Astrocyte (in vitro differentiated cells and primary cell): ENCODE results near the gene BCAN.

ENCODE experiments used
- EZH2 ChIP-seq: IDR thresholded peaks from 2 replicates; pipeline ENCODE4 v1.6.1; 2012; ENCODE audit warnings: mild to moderate bottlenecking, low read length, inconsistent platforms; ENCODE audit not compliant: insufficient read depth
- TF ChIP-seq, protein P1 (sequence below): IDR thresholded peaks from 2 replicates; pipeline ENCODE4 v1.5.1; 2011; ENCODE audit warnings: low read depth, mild to moderate bottlenecking, inconsistent platforms, low read length, moderate library complexity; ENCODE audit not compliant: insufficient read depth

GRCh38 chr1:156645056-156645455 lies 3.1 kb downstream of the BCAN start:
- TF ChIP-seq, protein P1, sequence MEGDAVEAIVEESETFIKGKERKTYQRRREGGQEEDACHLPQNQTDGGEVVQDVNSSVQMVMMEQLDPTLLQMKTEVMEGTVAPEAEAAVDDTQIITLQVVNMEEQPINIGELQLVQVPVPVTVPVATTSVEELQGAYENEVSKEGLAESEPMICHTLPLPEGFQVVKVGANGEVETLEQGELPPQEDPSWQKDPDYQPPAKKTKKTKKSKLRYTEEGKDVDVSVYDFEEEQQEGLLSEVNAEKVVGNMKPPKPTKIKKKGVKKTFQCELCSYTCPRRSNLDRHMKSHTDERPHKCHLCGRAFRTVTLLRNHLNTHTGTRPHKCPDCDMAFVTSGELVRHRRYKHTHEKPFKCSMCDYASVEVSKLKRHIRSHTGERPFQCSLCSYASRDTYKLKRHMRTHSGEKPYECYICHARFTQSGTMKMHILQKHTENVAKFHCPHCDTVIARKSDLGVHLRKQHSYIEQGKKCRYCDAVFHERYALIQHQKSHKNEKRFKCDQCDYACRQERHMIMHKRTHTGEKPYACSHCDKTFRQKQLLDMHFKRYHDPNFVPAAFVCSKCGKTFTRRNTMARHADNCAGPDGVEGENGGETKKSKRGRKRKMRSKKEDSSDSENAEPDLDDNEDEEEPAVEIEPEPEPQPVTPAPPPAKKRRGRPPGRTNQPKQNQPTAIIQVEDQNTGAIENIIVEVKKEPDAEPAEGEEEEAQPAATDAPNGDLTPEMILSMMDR = no peak
- no peak for TF ChIP-seq EZH2
